Embryonic facial prominence (tissue), 1 donor: ENCODE data around the gene STX8.
"Not testable (repeated sequence)": the region's sequence is repeated elsewhere in the genome, so short reads cannot be mapped to it uniquely, and the experiment has no call there.

ENCODE experiments used
- DNase-seq: peaks from one replicate; pipeline ENCODE4 v3.0.0-alpha.2; 2016; ENCODE audit errors: extremely low spot score

Gene STX8

GRCh38 chr17:9266031-9266680, 309.5 kb downstream of the STX8 start:
- DNase-seq = no peak

GRCh38 chr17:9261081-9262012, 314.3 kb downstream of the STX8 start:
- DNase-seq = no peak

GRCh38 chr17:9259419-9259818, 316.2 kb downstream of the STX8 start:
- no peak for DNase-seq

GRCh38 chr17:9258115-9259015, 317.3 kb downstream of the STX8 start:
- DNase-seq = no peak

DNA sequence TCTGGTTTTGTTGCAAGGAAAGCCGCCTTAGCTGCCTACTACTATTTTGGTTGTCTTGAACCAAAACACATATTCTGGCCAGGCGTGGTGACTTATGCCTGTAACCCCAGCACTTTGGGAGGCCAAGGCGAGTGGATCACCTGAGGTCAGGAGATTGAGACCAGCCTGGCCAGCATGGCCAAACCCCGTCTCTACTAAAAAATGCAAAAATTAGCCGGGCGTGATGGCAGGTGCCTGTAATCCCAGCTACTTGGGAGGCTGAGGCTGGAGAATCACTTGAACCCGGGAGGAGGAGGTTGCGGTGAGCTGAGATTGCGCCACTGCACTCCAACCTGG, 318.0 kb downstream of the STX8 start:
- DNase-seq = not testable (repeated sequence)

GRCh38 chr17:9256751-9257629, 318.6 kb downstream of the STX8 start:
- no peak for DNase-seq

GRCh38 chr17:9256361-9256750, 319.3 kb downstream of the STX8 start:
- DNase-seq = no peak

DNA sequence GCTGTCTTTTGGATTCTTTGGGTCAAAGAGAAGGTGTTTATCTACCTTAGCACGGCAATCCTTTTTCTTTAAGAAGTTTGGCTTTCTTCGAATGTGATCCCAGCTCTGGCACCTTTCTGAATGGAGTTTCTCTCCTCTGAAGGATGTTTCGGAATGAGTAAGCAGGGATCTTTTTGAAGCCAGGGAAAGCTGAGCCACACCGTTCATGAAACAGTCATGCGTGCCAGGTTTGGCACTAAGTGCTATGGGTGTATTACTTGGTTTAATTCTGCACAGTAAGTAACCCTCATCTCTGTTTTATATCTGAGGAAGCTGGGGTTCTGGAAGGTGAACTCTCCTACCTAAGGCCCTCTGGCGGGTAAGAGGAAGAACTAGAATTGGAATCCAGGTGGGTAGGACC, 319.8 kb downstream of the STX8 start:
- no peak for DNase-seq

DNA sequence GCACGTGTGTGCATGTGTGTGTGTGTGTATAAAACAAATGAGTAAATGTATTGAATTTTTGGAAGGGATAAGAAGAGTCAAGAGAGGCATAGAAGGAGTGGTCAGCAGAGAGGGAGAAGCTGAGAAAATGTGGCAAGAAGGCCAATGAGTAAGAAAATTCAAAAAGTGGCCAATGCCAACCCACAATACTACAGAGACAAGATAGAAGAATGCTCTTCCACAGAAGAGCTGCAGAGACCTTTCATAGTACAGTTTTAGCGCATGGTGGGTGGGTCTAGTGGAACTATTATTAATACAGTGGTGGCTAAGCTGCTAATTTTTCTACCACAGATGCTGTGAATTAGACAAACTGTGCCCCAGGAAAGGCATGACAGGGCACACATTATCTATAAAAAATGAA, 320.8 kb downstream of the STX8 start:
- DNase-seq = no peak

DNA sequence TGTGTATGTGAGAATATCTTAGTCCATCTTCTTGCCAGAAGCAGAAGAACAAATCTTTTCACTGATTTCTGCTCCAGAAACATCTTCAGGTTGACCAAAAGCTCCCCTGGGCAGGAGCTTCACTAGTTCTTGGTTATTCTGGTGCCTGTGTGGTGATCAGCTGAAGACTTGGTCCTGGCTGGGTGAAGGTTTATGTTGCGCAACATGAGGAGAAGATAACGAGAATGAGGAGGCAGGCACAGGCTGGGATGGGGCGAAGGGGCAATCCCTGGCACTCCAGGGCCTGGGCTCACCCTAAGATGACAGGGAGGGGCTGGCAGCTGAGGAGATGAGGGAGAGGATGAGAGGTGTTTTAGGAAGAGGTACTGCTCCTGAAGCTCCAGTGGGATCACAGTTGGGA, 322.3 kb downstream of the STX8 start:
- DNase-seq = no peak

DNA sequence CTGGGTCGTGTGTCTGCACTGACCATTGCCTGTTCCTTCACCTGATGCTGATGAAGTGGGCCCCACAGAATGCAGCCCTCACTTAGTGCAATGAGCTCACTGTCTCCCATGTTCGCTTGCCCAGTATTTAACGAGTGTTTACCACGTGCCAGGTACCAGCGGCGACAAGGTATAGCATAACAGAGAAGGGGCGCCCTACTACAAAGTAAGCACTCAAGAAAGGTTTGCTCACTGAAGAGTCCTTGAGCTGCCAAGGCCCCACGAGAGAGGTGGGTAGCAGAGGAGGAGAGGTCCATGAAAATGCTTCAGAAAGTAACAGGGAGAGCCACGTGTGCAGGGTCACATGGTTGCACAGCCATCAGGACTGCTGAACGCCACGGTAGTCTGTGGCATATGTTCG, 324.3 kb downstream of the STX8 start:
- DNase-seq = no peak

DNA sequence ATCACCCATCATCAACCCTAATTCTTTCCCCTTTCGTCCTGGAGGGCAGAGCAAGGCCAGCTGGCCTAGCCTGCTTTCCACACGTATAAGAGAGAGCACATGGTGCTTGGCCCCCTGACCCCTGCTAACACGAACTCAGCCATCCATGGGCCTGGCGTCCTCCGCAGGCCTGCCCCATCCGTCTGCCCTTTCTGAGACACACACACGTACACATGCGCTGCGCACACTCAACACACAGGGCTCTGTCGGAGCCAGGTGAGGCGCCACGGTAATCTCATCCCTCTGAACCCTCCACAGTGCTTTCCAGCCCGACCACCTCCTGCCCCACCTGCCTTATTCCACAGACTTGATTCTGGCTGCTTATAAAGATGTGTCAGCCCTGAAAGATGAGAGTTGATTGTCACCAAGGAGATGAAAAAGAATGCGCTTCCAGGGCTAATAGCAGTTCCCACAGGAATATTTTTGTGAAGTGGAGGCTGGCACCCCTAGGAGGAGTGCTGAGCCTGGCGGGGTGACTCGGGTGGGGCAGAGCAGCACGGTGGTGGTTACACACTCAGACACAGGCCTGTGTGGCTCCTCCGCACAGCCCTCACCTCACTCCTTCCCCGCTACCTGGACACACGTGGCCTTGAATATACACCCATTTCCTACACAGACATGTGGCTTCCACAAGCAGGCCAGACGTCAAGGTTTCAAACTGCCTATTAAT, 326.2 kb downstream of the STX8 start:
- DNase-seq = no peak

DNA sequence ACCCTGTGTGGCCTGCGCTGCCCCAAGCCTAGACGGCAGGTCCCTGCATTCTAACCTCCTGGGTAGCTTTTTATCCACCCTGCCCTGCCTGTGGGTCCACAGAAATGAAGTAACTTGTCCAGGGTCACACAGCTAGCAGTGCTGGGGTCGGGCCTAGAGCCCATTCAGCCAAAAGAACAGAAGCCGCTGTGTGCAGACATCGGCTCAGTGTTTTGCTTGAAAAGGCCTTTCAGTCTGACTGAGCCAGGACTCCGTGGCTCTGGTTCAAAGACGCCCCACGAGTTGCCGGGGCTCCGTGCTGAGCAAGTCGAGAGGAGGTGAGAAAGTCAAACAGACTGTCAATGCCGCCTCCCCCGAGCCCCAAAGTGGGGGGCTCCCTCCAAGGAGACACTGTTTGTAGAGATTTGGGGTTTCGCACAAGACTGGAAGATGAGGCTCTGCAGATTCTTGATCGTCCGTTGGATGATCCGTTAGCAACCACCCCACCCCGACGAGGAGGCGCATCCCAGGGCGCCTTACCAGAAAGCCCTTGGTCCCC, 328.1 kb downstream of the STX8 start:
- no peak for DNase-seq

DNA sequence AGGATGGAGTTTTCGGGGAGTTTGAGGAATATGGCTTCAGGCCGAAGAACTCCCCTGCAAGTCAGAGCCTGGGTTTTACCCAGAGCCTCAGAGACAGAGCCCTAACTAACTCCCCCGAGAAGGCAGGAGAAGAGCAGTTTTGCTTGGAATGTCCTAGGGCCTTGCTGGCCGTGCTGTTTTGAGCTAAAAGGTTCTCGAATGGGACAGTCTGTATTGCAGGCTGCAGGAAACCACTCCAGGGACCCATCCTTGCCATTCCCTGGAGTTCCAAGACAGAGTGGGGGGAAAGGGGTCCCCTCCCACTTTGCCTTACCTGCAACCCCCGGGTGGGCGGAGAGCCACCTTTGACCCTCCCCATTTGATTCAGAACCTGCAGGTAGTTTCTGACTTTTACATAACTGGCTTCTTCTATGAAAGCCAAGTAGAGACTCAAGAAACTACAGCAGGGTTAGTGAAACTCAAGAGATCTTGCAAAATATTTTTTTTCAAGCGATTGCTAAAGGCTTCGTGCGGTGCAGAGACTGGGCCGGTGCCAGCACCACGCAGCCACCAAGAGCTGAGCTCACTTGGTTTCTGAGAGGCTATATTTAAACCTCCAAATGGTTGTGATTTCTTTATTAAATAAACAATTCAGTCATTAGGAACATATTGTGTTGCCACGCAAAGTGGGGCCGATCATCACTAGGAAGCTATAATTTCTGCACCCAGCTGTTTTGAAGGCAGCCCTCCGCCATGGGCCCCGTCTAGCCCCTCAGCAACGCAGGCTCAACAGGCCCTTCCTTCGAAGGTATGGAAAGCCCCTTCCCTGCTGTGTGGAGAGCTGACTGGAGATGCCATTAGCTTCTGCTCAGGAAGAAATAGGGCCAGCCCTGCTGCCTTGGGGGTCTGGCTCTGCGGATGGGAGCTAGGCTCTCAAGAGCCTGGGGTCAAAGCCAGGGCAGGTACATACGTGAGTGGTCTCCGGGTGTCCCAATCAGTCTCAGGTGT, 331.3 kb downstream of the STX8 start:
- DNase-seq = no peak

- DNase-seq = no peak
Measured at GRCh38 chr17:9242983-9243382, 332.6 kb downstream of the STX8 start.

- no peak for DNase-seq
Measured at GRCh38 chr17:9242497-9242881, 333.1 kb downstream of the STX8 start.

GRCh38 chr17:9241774-9242496, 333.7 kb downstream of the STX8 start:
- no peak for DNase-seq

- no peak for DNase-seq
Measured at GRCh38 chr17:9241371-9241712, 334.3 kb downstream of the STX8 start.
